ENCODE measurements around the gene ARHGAP15.
A peak's percentile ranks its signal among the peaks of the same experiment; 100 is the strongest.

The ARHGAP15 gene

GRCh38 chr2:143710879-143711278, 581.7 kb downstream of the ARHGAP15 start:
- no peak for TF ChIP-seq ZFX (IDR thresholded peaks at IDR 0.05; ENCODE audit: borderline replicate concordance)

GRCh38 chr2:143716522-143716921, 587.3 kb downstream of the ARHGAP15 start:
- no peak overlapping the region for H3K27ac ChIP-seq
- no peak for TF ChIP-seq ZFX (IDR thresholded peaks at IDR 0.05; ENCODE audit: borderline replicate concordance)
- TF ChIP-seq CTCF (IDR thresholded peaks at IDR 0.05): no peak

More at GRCh38 chr2:143710879-143711278, 581.7 kb downstream of the ARHGAP15 start:
- no peak overlapping the region for H3K27ac ChIP-seq

- H3K27ac ChIP-seq: no peak overlapping the region
- no peak for TF ChIP-seq ZFX (IDR thresholded peaks at IDR 0.05; ENCODE audit: borderline replicate concordance)
- TF ChIP-seq CTCF (IDR thresholded peaks at IDR 0.05): no peak
Measured at GRCh38 chr2:143717053-143717452, 587.8 kb downstream of the ARHGAP15 start.

GRCh38 chr2:143717536-143718168, 588.4 kb downstream of the ARHGAP15 start:
- no peak overlapping the region for H3K27ac ChIP-seq
- TF ChIP-seq CTCF (IDR thresholded peaks at IDR 0.05) (no peak), ZFX (IDR thresholded peaks at IDR 0.05; ENCODE audit: borderline replicate concordance) (no peak)

- TF ChIP-seq ZFX (IDR thresholded peaks at IDR 0.05; ENCODE audit: borderline replicate concordance) (no peak), CTCF (IDR thresholded peaks at IDR 0.05) (no peak)
Measured at GRCh38 chr2:143718745-143719144, 589.5 kb downstream of the ARHGAP15 start.

GRCh38 chr2:143719406-143719805, 590.2 kb downstream of the ARHGAP15 start:
- no peak for TF ChIP-seq ZFX (IDR thresholded peaks at IDR 0.05; ENCODE audit: borderline replicate concordance)
- no peak for TF ChIP-seq CTCF (IDR thresholded peaks at IDR 0.05)
- H3K27ac ChIP-seq: no peak overlapping the region

More at GRCh38 chr2:143718745-143719144, 589.5 kb downstream of the ARHGAP15 start:
- no peak overlapping the region for H3K27ac ChIP-seq

GRCh38 chr2:143720095-143720664, 591.0 kb downstream of the ARHGAP15 start:
- no peak overlapping the region for H3K27ac ChIP-seq
- no peak for TF ChIP-seq ZFX (IDR thresholded peaks at IDR 0.05; ENCODE audit: borderline replicate concordance)
- peak; percentile 19 for TF ChIP-seq CTCF (IDR thresholded peaks at IDR 0.05)

All from 22Rv1 (cell line).